GM12878 (cell line): ENCODE data around the gene RAB33A. TPM values are rescaled to one million over a fixed set of nuclear protein-coding genes. Genes with fewer than 3 reads are reported as not detected.

Source experiments
- ATAC-seq: fragments of 200-7000 bp; cut with Tn5 transposase; 3 replicates; pipeline ENCODE4 v1.9.1; 2020; ENCODE audit warnings: mild to moderate bottlenecking, moderate library complexity
- BruUV-seq: library from RNA; stranded (reverse); fragments of 400-500 nt; replicated peaks from 2 replicates; lab custom pipeline; 2021; lab: Mats Ljungman, UMichigan
- CTCF ChIA-PET: fragments of 300-600 bp; sonication (Branson Sonifier 250); formaldehyde crosslinking; extraction: SDS; loops from one replicate; lab custom pipeline; 2021; ENCODE audit warnings: inconsistent platforms; lab: Yijun Ruan, JAX
- POLR2A ChIA-PET: fragments of 350-600 bp; formaldehyde crosslinking; extraction: SDS; loops from one replicate; lab custom pipeline; 2021; ENCODE audit warnings: inconsistent platforms; lab: Charles Lee
- RAD21 ChIA-PET: fragments of 300-600 bp; sonication (Branson Sonifier 250); formaldehyde crosslinking; loops from one replicate; lab custom pipeline; 2023; ENCODE audit warnings: antibody characterized with exemption; ENCODE audit not compliant: unreplicated experiment; lab: Charles Lee
- SMC1A ChIA-PET: fragments of 300-600 bp; sonication (Branson Sonifier 250); formaldehyde crosslinking; loops from one replicate; lab custom pipeline; 2023; ENCODE audit not compliant: unreplicated experiment, uncharacterized antibody; lab: Charles Lee
- DNase-seq: peaks from one replicate; pipeline ENCODE4 v3.0.0-alpha.2; 2011; ENCODE audit warnings: low read depth, low spot score
- FAIRE-seq: peaks from 3 replicates; lab custom pipeline; 2011; peaks lifted over from hg19 to GRCh38; lab: Jason Lieb, UNC
- H2AFZ ChIP-seq: 2 replicates; pipeline ENCODE4 v1.6.0; 2011; ENCODE audit warnings: low read depth, low read length, control low read depth; ENCODE audit not compliant: control insufficient read depth
- H3K27ac ChIP-seq: 2 replicates; pipeline ENCODE4 v1.5.1; 2011; ENCODE audit warnings: control low read depth; ENCODE audit not compliant: control insufficient read depth, insufficient read depth
- H3K27me3 ChIP-seq, 2 experiments: replicated peaks in 1 of 2; 2 replicates each; pipeline versions ENCODE4 v1.6.0 to v1.6.1; 2011; ENCODE audit warnings: low read length in 1 of 2; ENCODE audit not compliant: control insufficient read depth in 2 of 2, insufficient read depth in 2 of 2
- H3K36me3 ChIP-seq, 2 experiments: 2 replicates each; pipeline ENCODE4 v1.5.1; 2011; ENCODE audit warnings: low read length in 1 of 2; ENCODE audit not compliant: control insufficient read depth in 2 of 2, insufficient read depth in 2 of 2
- H3K4me1 ChIP-seq: 2 replicates; pipeline ENCODE4 v1.6.1; 2011; ENCODE audit warnings: mild to moderate bottlenecking, low read length, moderate library complexity, mixed read lengths; ENCODE audit not compliant: control insufficient read depth, insufficient read depth
- H3K4me2 ChIP-seq: 2 replicates; pipeline ENCODE4 v1.6.0; 2011; ENCODE audit warnings: control low read depth; ENCODE audit not compliant: control insufficient read depth, insufficient read depth
- H3K4me3 ChIP-seq: fragments of 200-600 bp; sonication (generic); 2 replicates; pipeline ENCODE4 v1.5.1; 2016
- H3K79me2 ChIP-seq: 2 replicates; pipeline ENCODE4 v1.6.0; 2011; ENCODE audit warnings: low read length; ENCODE audit not compliant: control insufficient read depth, insufficient read depth
- H3K9ac ChIP-seq: 2 replicates; pipeline ENCODE4 v1.8.0; 2011; ENCODE audit warnings: low read length, control low read depth, mixed read lengths; ENCODE audit not compliant: control insufficient read depth, insufficient read depth
- H3K9me3 ChIP-seq: replicated peaks from 3 replicates; pipeline ENCODE4 v1.5.1; 2011; ENCODE audit warnings: mild to moderate bottlenecking, low read length; ENCODE audit not compliant: control insufficient read depth, insufficient read depth
- H4K20me1 ChIP-seq: 2 replicates; pipeline ENCODE4 v1.6.0; 2011; ENCODE audit not compliant: control insufficient read depth, insufficient read depth
- BCL11A ChIP-seq: IDR thresholded peaks from 2 replicates; pipeline ENCODE4 v1.6.1; 2011; ENCODE audit warnings: low read depth, low read length
- CBFB ChIP-seq: IDR thresholded peaks from 2 replicates; pipeline ENCODE4 v1.6.1; 2016; ENCODE audit warnings: antibody characterized with exemption, low read depth
- EGR1 ChIP-seq, 2 experiments: IDR thresholded peaks; 1 replicate in 1 of 2; 2 replicates in 1 of 2; pipeline ENCODE4 v1.6.1; 2011 to 2012; ENCODE audit warnings: low read depth in 2 of 2, low read length in 2 of 2, borderline replicate concordance in 1 of 2, mild to moderate bottlenecking in 1 of 2, moderate library complexity in 1 of 2
- ESRRA ChIP-seq: IDR thresholded peaks from 2 replicates; pipeline ENCODE4 v1.6.1; 2012; ENCODE audit warnings: mild to moderate bottlenecking, low read length, improper control_type of control experiment
- GABPA ChIP-seq: IDR thresholded peaks from 2 replicates; pipeline ENCODE4 v1.6.1; 2014; ENCODE audit warnings: antibody characterized with exemption, low read depth, mild to moderate bottlenecking, inconsistent platforms
- IRF4 ChIP-seq: IDR thresholded peaks from 2 replicates; pipeline ENCODE4 v1.6.1; 2011; ENCODE audit warnings: low read depth, low read length
- LARP7 ChIP-seq: fragments of 450-650 bp; IDR thresholded peaks from 2 replicates; pipeline ENCODE4 v1.6.1; 2017; ENCODE audit warnings: mild to moderate bottlenecking
- PAX5 ChIP-seq: IDR thresholded peaks from 2 replicates; pipeline ENCODE4 v1.6.1; 2011; ENCODE audit warnings: low read depth, low read length, borderline replicate concordance
- SIX5 ChIP-seq: IDR thresholded peaks from 2 replicates; pipeline ENCODE4 v1.6.1; 2011; ENCODE audit warnings: mild to moderate bottlenecking, low read depth, low read length, moderate library complexity; ENCODE audit not compliant: severe bottlenecking
- WRNIP1 ChIP-seq: IDR thresholded peaks from 2 replicates; pipeline ENCODE4 v1.6.1; 2011; ENCODE audit warnings: low read depth, low read length, improper control_type of control experiment, borderline replicate concordance
- ZBED1 ChIP-seq: IDR thresholded peaks from 2 replicates; pipeline ENCODE4 v1.6.1; 2016; ENCODE audit warnings: borderline replicate concordance
- ZBTB4 ChIP-seq: fragments of 450-650 bp; formaldehyde crosslinking; IDR thresholded peaks from 2 replicates; pipeline ENCODE4 v1.4.0; 2022; ENCODE audit warnings: mild to moderate bottlenecking, moderate library complexity
- WGBS: methylation state at CpG from one replicate; pipeline ENCODE4 v1.1.6; 2016; ENCODE audit warnings: low lambda C conversion rate; ENCODE audit not compliant: insufficient replicate concordance, insufficient coverage; ENCODE audit errors: missing lambda C conversion rate; 5-methylcytosine and 5-hydroxymethylcytosine counted together
- in situ Hi-C: fragments of 300-500 bp; cut with MboI; formaldehyde crosslinking; loops from 9 replicates; pipeline ENCODE4 v1.14.3; 2018; ENCODE audit warnings: mixed read lengths
- intact Hi-C: fragments of 100-400 bp; cut with micrococcal nuclease; formaldehyde crosslinking; loops from one replicate; pipeline ENCODE4 v1.14.2; 2022; ENCODE audit not compliant: unreplicated experiment
- polyA plus RNA-seq, 11 experiments: library from polyadenylated mRNA; depleted of rRNA in 4 of 11; unstranded in 6 of 11; stranded (reverse) in 5 of 11; fragments of >200 nt; fragmentation: Nextera tagmentation in 4 of 11; fragmentation: Illumina TruSeq in 1 of 11; extraction: Ambion mirVana in 4 of 11; extraction: Trizol in 1 of 11; gene quantifications; 1 replicate in 1 of 11; 2 replicates in 10 of 11; pipeline versions ENCODE4 v1.2.1 to v1.2.3, GENCODE V29; 2011 to 2016; ENCODE audit warnings: inconsistent platforms in 2 of 11, missing spikeins in 2 of 11, low read depth in 1 of 11
- total RNA-seq, 4 experiments: library from RNA; depleted of rRNA in 3 of 4; stranded (reverse); fragments of >200 nt in 3 of 4; fragmentation: Illumina TruSeq in 1 of 4; extraction: Trizol in 1 of 4; gene quantifications; 2 replicates each; pipeline versions ENCODE4 v1.2.1 to v1.2.3, GENCODE V29; 2013 to 2021
- TF ChIP-seq, protein P1 (sequence below): fragments of 450-650 bp; IDR thresholded peaks from 2 replicates; pipeline ENCODE4 v1.6.1; 2014; ENCODE audit warnings: mild to moderate bottlenecking
- TF ChIP-seq, protein P2 (sequence below): fragments of 150-350 bp; IDR thresholded peaks from 2 replicates; pipeline ENCODE4 v1.6.1; 2016; ENCODE audit warnings: low read depth, low read length
- TF ChIP-seq, protein P3 (sequence below): IDR thresholded peaks from 2 replicates; pipeline ENCODE4 v1.6.1; 2011; ENCODE audit warnings: borderline replicate concordance, low read depth, mild to moderate bottlenecking, moderate library complexity, mixed read lengths, low read length; ENCODE audit not compliant: insufficient read depth; ENCODE audit errors: extremely low read length
- TF ChIP-seq, protein P4 (sequence below): IDR thresholded peaks from 2 replicates; pipeline ENCODE4 v1.6.1; 2012; ENCODE audit warnings: low read depth, low read length, improper control_type of control experiment

Gene RAB33A
- total and polyA plus RNA-seq, 10 of the 15 experiments (the other 5 are each of a cell fraction or from before 2014, with no cell fraction given): 6.3 to 67.3 (median 33.4) TPM

- no peak overlapping the region for H3K4me2 ChIP-seq
- FAIRE-seq (no peak), ATAC-seq (no peak), DNase-seq (no peak)
- ChIA-PET RAD21 (interaction anchor here (1.2 to 7.6 kb wide), 4 partner anchors 83 to 130 kb away, joined by 3 to 53 read pairs (median 8); no protein-coding TSS in a partner anchor), CTCF (interaction anchor here (0.8 to 8.7 kb wide), 7 partner anchors 21 to 265 kb away, joined by 3 to 132 read pairs (median 6); no protein-coding TSS in a partner anchor), POLR2A (no interaction called here), SMC1A (interaction anchor here (0.8 to 9.3 kb wide), 4 partner anchors 47 to 130 kb away, joined by 3 to 69 read pairs (median 8); no protein-coding TSS in a partner anchor)
- H3K79me2 ChIP-seq: no peaks in the 10 kb centered on the region
- no peak overlapping the region for H2AFZ ChIP-seq
- no peak overlapping the region for H3K4me3 ChIP-seq
- H4K20me1 ChIP-seq: no peaks in the 10 kb centered on the region
- peaks cover 4% of the 10 kb centered on the region; the same call in 1 of the 2 replicates for H3K4me1 ChIP-seq
- WGBS: 60% methylated on average over 4 of the region's 4 CpGs
- no peaks in the 10 kb centered on the region for H3K27me3 ChIP-seq
- H3K36me3 ChIP-seq: no peaks in the 10 kb centered on the region
- H3K9me3 ChIP-seq: no peaks in the 10 kb centered on the region
- in situ Hi-C loops (loop anchor here (25.0 kb wide), 1 partner anchor 578 kb away; no protein-coding TSS in a partner anchor), intact Hi-C loops (loop anchor here (5.0 kb wide), 2 partner anchors 48 to 264 kb away; no protein-coding TSS in a partner anchor)
- H3K27ac ChIP-seq: no peak overlapping the region
- H3K9ac ChIP-seq: no peak overlapping the region
- BruUV-seq: no TSS peak
- TF ChIP-seq BCL11A: no peak
- no peak for TF ChIP-seq WRNIP1
- TF ChIP-seq PAX5: no peak
- no peak for TF ChIP-seq ESRRA
- TF ChIP-seq SIX5: no peak
- TF ChIP-seq EGR1 (IDR thresholded peaks at IDR 0.05; ENCODE audit: borderline replicate concordance in 1 of 2, low read depth in 2 of 2, low read length in 2 of 2): no peak
- TF ChIP-seq IRF4: no peak
- no peak for TF ChIP-seq ZBTB4
- no peak for TF ChIP-seq GABPA
- TF ChIP-seq, protein P1, sequence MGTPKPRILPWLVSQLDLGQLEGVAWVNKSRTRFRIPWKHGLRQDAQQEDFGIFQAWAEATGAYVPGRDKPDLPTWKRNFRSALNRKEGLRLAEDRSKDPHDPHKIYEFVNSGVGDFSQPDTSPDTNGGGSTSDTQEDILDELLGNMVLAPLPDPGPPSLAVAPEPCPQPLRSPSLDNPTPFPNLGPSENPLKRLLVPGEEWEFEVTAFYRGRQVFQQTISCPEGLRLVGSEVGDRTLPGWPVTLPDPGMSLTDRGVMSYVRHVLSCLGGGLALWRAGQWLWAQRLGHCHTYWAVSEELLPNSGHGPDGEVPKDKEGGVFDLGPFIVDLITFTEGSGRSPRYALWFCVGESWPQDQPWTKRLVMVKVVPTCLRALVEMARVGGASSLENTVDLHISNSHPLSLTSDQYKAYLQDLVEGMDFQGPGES: no peak
- TF ChIP-seq LARP7: no peak
- TF ChIP-seq, protein P2, sequence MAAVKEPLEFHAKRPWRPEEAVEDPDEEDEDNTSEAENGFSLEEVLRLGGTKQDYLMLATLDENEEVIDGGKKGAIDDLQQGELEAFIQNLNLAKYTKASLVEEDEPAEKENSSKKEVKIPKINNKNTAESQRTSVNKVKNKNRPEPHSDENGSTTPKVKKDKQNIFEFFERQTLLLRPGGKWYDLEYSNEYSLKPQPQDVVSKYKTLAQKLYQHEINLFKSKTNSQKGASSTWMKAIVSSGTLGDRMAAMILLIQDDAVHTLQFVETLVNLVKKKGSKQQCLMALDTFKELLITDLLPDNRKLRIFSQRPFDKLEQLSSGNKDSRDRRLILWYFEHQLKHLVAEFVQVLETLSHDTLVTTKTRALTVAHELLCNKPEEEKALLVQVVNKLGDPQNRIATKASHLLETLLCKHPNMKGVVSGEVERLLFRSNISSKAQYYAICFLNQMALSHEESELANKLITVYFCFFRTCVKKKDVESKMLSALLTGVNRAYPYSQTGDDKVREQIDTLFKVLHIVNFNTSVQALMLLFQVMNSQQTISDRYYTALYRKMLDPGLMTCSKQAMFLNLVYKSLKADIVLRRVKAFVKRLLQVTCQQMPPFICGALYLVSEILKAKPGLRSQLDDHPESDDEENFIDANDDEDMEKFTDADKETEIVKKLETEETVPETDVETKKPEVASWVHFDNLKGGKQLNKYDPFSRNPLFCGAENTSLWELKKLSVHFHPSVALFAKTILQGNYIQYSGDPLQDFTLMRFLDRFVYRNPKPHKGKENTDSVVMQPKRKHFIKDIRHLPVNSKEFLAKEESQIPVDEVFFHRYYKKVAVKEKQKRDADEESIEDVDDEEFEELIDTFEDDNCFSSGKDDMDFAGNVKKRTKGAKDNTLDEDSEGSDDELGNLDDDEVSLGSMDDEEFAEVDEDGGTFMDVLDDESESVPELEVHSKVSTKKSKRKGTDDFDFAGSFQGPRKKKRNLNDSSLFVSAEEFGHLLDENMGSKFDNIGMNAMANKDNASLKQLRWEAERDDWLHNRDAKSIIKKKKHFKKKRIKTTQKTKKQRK: no peak
- TF ChIP-seq CBFB: no peak
- TF ChIP-seq, protein P3, sequence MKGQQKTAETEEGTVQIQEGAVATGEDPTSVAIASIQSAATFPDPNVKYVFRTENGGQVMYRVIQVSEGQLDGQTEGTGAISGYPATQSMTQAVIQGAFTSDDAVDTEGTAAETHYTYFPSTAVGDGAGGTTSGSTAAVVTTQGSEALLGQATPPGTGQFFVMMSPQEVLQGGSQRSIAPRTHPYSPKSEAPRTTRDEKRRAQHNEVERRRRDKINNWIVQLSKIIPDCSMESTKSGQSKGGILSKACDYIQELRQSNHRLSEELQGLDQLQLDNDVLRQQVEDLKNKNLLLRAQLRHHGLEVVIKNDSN: no peak
- TF ChIP-seq, protein P4, sequence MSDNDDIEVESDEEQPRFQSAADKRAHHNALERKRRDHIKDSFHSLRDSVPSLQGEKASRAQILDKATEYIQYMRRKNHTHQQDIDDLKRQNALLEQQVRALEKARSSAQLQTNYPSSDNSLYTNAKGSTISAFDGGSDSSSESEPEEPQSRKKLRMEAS: no peak
- TF ChIP-seq ZBED1: no peak
Observed at GRCh38 chrX:130190801-130191200, 19.0 kb downstream of the RAB33A start.
